Pancreas (tissue), 10 donors: ENCODE measurements around the gene SPSB1. TPM values are rescaled to one million over a fixed set of nuclear protein-coding genes. Genes with fewer than 3 reads are reported as not detected.

ENCODE experiments used
- ATAC-seq, 4 donors: fragments of 200-7000 bp; cut with Tn5 transposase; one replicate each; pipeline versions ENCODE4 v1.8.0 to v1.9.1; 2020; ENCODE audit warnings: mild to moderate bottlenecking in 4 of 4, moderate library complexity in 4 of 4
- DNase-seq, 6 donors: peaks; one replicate each; pipeline ENCODE4 v3.0.0-alpha.2; 2020
- FAIRE-seq: peaks from 2 replicates; lab custom pipeline; 2012; peaks lifted over from hg19 to GRCh38; lab: Jason Lieb, UNC
- H3K27ac ChIP-seq, 4 donors: fragments of 200-600 bp; sonication (generic); 1 replicate in 3 of 4; 2 replicates in 1 of 4; pipeline versions ENCODE4 v1.5.0 to v1.8.0; 2020
- H3K27me3 ChIP-seq, 4 donors: fragments of 200-600 bp; one replicate each; pipeline ENCODE4 v1.8.0; 2021
- H3K36me3 ChIP-seq, 3 donors: fragments of 200-600 bp; sonication (generic) in 1 of 3; one replicate each; pipeline versions ENCODE4 v1.5.0 to v1.8.0; 2020 to 2021
- H3K4me1 ChIP-seq, 3 donors: fragments of 200-600 bp; one replicate each; pipeline ENCODE4 v1.8.0; 2021
- H3K4me3 ChIP-seq, 4 donors: fragments of 200-600 bp; sonication (generic) in 2 of 4; one replicate each; pipeline versions ENCODE4 v1.5.0 to v1.8.0; 2020 to 2021
- H3K9me3 ChIP-seq, 4 donors: fragments of 200-600 bp; one replicate each; pipeline ENCODE4 v1.8.0; 2021
- CTCF ChIP-seq, 4 donors: fragments of 200-600 bp; sonication (generic) in 3 of 4; IDR thresholded peaks; one replicate each; pipeline versions ENCODE4 v1.5.0 to v1.8.0; 2021; ENCODE audit warnings: antibody characterized with exemption in 4 of 4
- WGBS, 2 donors: extraction: QIAGEN DNeasy Blood & Tissue Kit; methylation state at CpG; one replicate each; pipeline ENCODE4 v1.1.7; 2013; 5-methylcytosine and 5-hydroxymethylcytosine counted together
- intact Hi-C, 3 donors: fragments of 100-400 bp; cut with DNase I; formaldehyde crosslinking; loops; one replicate each; pipeline versions ENCODE4 v1.11.1 to v1.14.2; 2022
- polyA plus RNA-seq, 2 donors: library from polyadenylated mRNA; stranded (reverse); fragments of 200-250 nt; gene quantifications; one replicate each; pipeline ENCODE4 v1.2.3, GENCODE V29; 2013
- total RNA-seq, 6 donors: library from RNA; stranded (reverse); fragmentation: NEBNext Ultra II Directional in 4 of 6; extraction: Animal tissue kit (Norgen Biotek cat#: 25700) in 4 of 6; gene quantifications; one replicate each; pipeline versions ENCODE4 v1.2.1 to v1.2.4, GENCODE V29; 2021 to 2023
- donor health status: healthy with polysubstance abuse.
- donor health status: DM: no; HTN: no; CAD: no; lungs with moderate emphysema.
- donor health status: DM: no; HTN: no; CAD: no.
- donor health status: control.
- donor health status: control.
- donor health status: Bipolar disorder and iron deficiency.
- donor health status: DM: yes; HTN: yes; CAD: no.
- donor health status: DM: no; HTN: no; CAD: no.
- donor health status: DM: no; HTN: no; CAD: no.
- donor health status: DM: yes; HTN: yes; CAD: no.

SPSB1 gene
- total and polyA plus RNA-seq, 8 donors, result 10.5 to 27.5 (median 18.1) TPM

GRCh38 chr1:9402256-9402616 lies 109.5 kb downstream of the SPSB1 start:
- 85 to 93% methylated on average over 7 of the region's 7 CpGs for WGBS, 2 donors
- no peak for DNase-seq
- no peaks in the 10 kb centered on the region for H3K9me3 ChIP-seq
- no peaks in the 10 kb centered on the region for H3K27me3 ChIP-seq
- intact Hi-C loops, result no loop called here
- peaks cover 0 to 13% (median 0%) of the 10 kb centered on the region in 3 donors for H3K4me1 ChIP-seq
- FAIRE-seq, result no peak
- H3K27ac ChIP-seq, result peak overlapping the region in 2 of 4 donors; percentile 19 to 33
- no peak overlapping the region for H3K4me3 ChIP-seq
- TF ChIP-seq CTCF (IDR thresholded peaks at IDR 0.05), result no peak
- ATAC-seq, result peak in 1 of 4 donors; percentile 8
- no peaks in the 10 kb centered on the region for H3K36me3 ChIP-seq

GRCh38 chr1:9402717-9403225 lies 110.1 kb downstream of the SPSB1 start:
- Histone ChIP-seq H3K27ac (no peak overlapping the region), H3K36me3 (no peaks in the 10 kb centered on the region), H3K4me1 (peaks cover 0 to 13% (median 0%) of the 10 kb centered on the region in 3 donors), H3K4me3 (no peak overlapping the region), H3K27me3 (no peaks in the 10 kb centered on the region), H3K9me3 (no peaks in the 10 kb centered on the region)
- intact Hi-C loops, result no loop called here
- DNase-seq (no peak), FAIRE-seq (no peak), ATAC-seq (no peak)
- 88 to 91% methylated on average over 13 of the region's 13 CpGs for WGBS, 2 donors
- no peak for TF ChIP-seq CTCF (IDR thresholded peaks at IDR 0.05)

- no peaks in the 10 kb centered on the region for H3K36me3 ChIP-seq
- intact Hi-C loops, result no loop called here
- no peaks in the 10 kb centered on the region for H3K27me3 ChIP-seq
- no peak overlapping the region for H3K4me3 ChIP-seq
- no peak for DNase-seq
- 81 to 88% methylated on average over 15 of the region's 15 CpGs for WGBS, 2 donors
- no peak for ATAC-seq
- no peak for FAIRE-seq
- H3K4me1 ChIP-seq, result peaks cover 0 to 13% (median 0%) of the 10 kb centered on the region in 3 donors
- H3K9me3 ChIP-seq, result no peaks in the 10 kb centered on the region
- TF ChIP-seq CTCF (IDR thresholded peaks at IDR 0.05), result no peak
- no peak overlapping the region for H3K27ac ChIP-seq
Observed at GRCh38 chr1:9404117-9404914, 111.6 kb downstream of the SPSB1 start.

GRCh38 chr1:9406111-9406510 lies 113.4 kb downstream of the SPSB1 start:
- Histone ChIP-seq H3K27ac (no peak overlapping the region), H3K9me3 (no peaks in the 10 kb centered on the region), H3K27me3 (no peaks in the 10 kb centered on the region), H3K36me3 (no peaks in the 10 kb centered on the region), H3K4me1 (peaks cover 0 to 7% (median 0%) of the 10 kb centered on the region in 3 donors), H3K4me3 (no peak overlapping the region)
- no peak for TF ChIP-seq CTCF (IDR thresholded peaks at IDR 0.05)
- no peak for FAIRE-seq
- ATAC-seq, result peak in 1 of 4 donors; percentile 39
- intact Hi-C loops, result no loop called here
- no peak for DNase-seq
- 66 to 67% methylated on average over 7 of the region's 7 CpGs for WGBS, 2 donors
